ENCODE data around the gene TRPC4AP. TPM values are rescaled to one million over a fixed set of nuclear protein-coding genes. Genes with fewer than 3 reads are reported as not detected.

TRPC4AP gene
- total RNA-seq, 1 experiment from 2014 or later: 48.6 TPM

DNA sequence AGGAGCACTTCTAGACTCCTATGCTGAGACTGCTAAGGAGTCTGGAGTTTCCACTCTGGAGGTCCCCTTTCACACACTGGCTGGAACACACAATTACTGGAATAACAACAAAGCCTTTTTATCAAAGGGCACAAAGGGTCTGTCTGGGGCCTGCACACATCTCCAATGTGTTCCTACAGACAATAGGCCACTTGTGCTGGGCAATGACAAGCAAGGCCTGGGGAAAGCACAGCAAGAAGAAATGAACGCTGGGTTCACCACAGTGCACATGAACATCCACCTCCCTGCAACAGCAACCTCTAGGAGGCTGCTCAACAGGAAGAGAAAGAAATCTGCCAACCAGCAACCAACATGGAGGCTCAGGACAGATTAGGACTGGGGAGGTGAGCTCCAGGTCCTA is 43.9 kb downstream of the TRPC4AP start:
- H3K27ac ChIP-seq (ENCODE audit: low read depth, low read length): no peak overlapping the region
- H3K9me3 ChIP-seq (ENCODE audit: control insufficient read depth in 1 of 2, insufficient read depth in 1 of 2, low read depth in 1 of 2, low read length in 2 of 2): no peaks in the 10 kb centered on the region
- H3K36me3 ChIP-seq (ENCODE audit: control insufficient read depth in 1 of 2, insufficient read depth in 2 of 2, low read length in 2 of 2): peaks cover 16 to 23% of the 10 kb centered on the region in 2 experiments; a peak in 3 of 4 replicates
- H3K79me2 ChIP-seq (ENCODE audit: insufficient read depth, low read length): 0 out of 2 replicates have a peak, but pooled peaks cover 9% of the 10 kb centered on the region
- H4K20me1 ChIP-seq (ENCODE audit: insufficient read depth): no peaks in the 10 kb centered on the region; the same call in 1 of the 2 replicates
- no peak for DNase-seq (ENCODE audit: low read depth, low spot score)
- H3K9me2 ChIP-seq (ENCODE audit: insufficient read depth): no peaks in the 10 kb centered on the region
- ChIA-PET CTCF (interaction anchor here (1.0 kb wide), 1 partner anchor 48 kb away, joined by 4 read pairs; no protein-coding TSS in a partner anchor), RAD21 (ENCODE audit: low non-redundant PET in 1 of 2, low total read pairs in 2 of 2, uncharacterized antibody in 2 of 2, unreplicated experiment in 2 of 2) (no interaction called here), POLR2A (no interaction called here)
- BruUV-seq (replicated peaks): no TSS peak
- intact Hi-C loops (cut with micrococcal nuclease): no loop called here
- H2AFZ ChIP-seq (ENCODE audit: low read depth, low read length, poor library complexity, severe bottlenecking): no peak overlapping the region
- TF ChIP-seq, protein P1, sequence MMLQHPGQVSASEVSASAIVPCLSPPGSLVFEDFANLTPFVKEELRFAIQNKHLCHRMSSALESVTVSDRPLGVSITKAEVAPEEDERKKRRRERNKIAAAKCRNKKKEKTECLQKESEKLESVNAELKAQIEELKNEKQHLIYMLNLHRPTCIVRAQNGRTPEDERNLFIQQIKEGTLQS (IDR thresholded peaks at IDR 0.05): no peak
- TF ChIP-seq EGR1 (IDR thresholded peaks at IDR 0.05; ENCODE audit: low read depth) (no peak), ZNF274 (IDR thresholded peaks at IDR 0.05; ENCODE audit: low read depth, low read length) (no peak), ZFX (IDR thresholded peaks at IDR 0.05) (no peak), CEBPB (IDR thresholded peaks at IDR 0.05; ENCODE audit: low read depth) (no peak)
- ATAC-seq: no peak
- no peak overlapping the region for H3K4me3 ChIP-seq (replicated peaks in 1 of 2; ENCODE audit: low read depth in 1 of 2, low read length in 2 of 2)
- no peak overlapping the region for H3K9ac ChIP-seq (ENCODE audit: low read length)
- no peaks in the 10 kb centered on the region for H3K4me1 ChIP-seq (ENCODE audit: control insufficient read depth in 1 of 2, insufficient read depth in 2 of 2, low read length in 2 of 2)
- no peaks in the 10 kb centered on the region for H3K27me3 ChIP-seq (ENCODE audit: insufficient read depth, low read length)
- no peak overlapping the region for H3K4me2 ChIP-seq (ENCODE audit: low read length)

DNA sequence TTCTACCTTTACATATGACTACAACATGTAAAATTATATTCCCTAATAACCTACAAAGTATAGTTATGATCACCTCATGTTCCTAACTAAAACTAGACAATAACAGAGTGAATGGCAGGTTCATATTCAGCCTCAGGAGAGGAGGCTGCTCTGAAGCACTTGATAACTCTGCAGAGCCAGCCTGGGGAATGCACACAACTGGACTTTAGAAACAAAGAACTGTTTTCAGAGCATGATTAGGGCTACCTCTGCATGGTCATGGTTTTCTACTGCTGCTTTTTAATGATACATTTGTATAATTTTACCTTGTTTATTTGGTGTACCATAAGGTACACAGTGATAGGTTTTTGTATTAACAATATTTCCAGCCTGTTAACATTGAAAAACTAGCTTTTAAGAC is 50.3 kb downstream of the TRPC4AP start:
- Histone ChIP-seq H3K9ac (ENCODE audit: low read length) (no peak overlapping the region), H3K79me2 (ENCODE audit: insufficient read depth, low read length) (0 out of 2 replicates have a peak, but pooled peaks cover under 1% of the 10 kb centered on the region), H3K27ac (ENCODE audit: low read depth, low read length) (no peak overlapping the region), H3K4me3 (replicated peaks in 1 of 2; ENCODE audit: low read depth in 1 of 2, low read length in 2 of 2) (no peak overlapping the region), H2AFZ (ENCODE audit: low read depth, low read length, poor library complexity, severe bottlenecking) (no peak overlapping the region), H3K9me3 (ENCODE audit: control insufficient read depth in 1 of 2, insufficient read depth in 1 of 2, low read depth in 1 of 2, low read length in 2 of 2) (no peaks in the 10 kb centered on the region), H3K4me2 (ENCODE audit: low read length) (no peak overlapping the region), H3K9me2 (ENCODE audit: insufficient read depth) (no peaks in the 10 kb centered on the region), H3K27me3 (ENCODE audit: insufficient read depth, low read length) (no peaks in the 10 kb centered on the region), H4K20me1 (ENCODE audit: insufficient read depth) (no peaks in the 10 kb centered on the region; the same call in 1 of the 2 replicates), H3K36me3 (ENCODE audit: control insufficient read depth in 1 of 2, insufficient read depth in 2 of 2, low read length in 2 of 2) (peaks cover 3 to 14% of the 10 kb centered on the region in 2 experiments; a peak in 3 of 4 replicates), H3K4me1 (ENCODE audit: control insufficient read depth in 1 of 2, insufficient read depth in 2 of 2, low read length in 2 of 2) (peaks cover 0 to 5% of the 10 kb centered on the region in 2 experiments; a peak in 1 of 4 replicates)
- no TSS peak for BruUV-seq (replicated peaks)
- ChIA-PET POLR2A (no interaction called here), RAD21 (ENCODE audit: low non-redundant PET in 1 of 2, low total read pairs in 2 of 2, uncharacterized antibody in 2 of 2, unreplicated experiment in 2 of 2) (no interaction called here), CTCF (no interaction called here)
- intact Hi-C loops (cut with micrococcal nuclease): no loop called here
- ATAC-seq (no peak), DNase-seq (ENCODE audit: low read depth, low spot score) (no peak)
- no peak for TF ChIP-seq ZBTB33 (IDR thresholded peaks at IDR 0.05; ENCODE audit: extremely low read depth, insufficient replicate concordance, low read length)
- TF ChIP-seq YY1 (IDR thresholded peaks at IDR 0.05; ENCODE audit: extremely low read depth, insufficient replicate concordance, low read depth, low read length): no peak
- TF ChIP-seq CEBPB (IDR thresholded peaks at IDR 0.05; ENCODE audit: low read depth): no peak
- no peak for TF ChIP-seq JUND (IDR thresholded peaks at IDR 0.05)
- no peak for TF ChIP-seq ZFX (IDR thresholded peaks at IDR 0.05)
- TF ChIP-seq, protein P2, sequence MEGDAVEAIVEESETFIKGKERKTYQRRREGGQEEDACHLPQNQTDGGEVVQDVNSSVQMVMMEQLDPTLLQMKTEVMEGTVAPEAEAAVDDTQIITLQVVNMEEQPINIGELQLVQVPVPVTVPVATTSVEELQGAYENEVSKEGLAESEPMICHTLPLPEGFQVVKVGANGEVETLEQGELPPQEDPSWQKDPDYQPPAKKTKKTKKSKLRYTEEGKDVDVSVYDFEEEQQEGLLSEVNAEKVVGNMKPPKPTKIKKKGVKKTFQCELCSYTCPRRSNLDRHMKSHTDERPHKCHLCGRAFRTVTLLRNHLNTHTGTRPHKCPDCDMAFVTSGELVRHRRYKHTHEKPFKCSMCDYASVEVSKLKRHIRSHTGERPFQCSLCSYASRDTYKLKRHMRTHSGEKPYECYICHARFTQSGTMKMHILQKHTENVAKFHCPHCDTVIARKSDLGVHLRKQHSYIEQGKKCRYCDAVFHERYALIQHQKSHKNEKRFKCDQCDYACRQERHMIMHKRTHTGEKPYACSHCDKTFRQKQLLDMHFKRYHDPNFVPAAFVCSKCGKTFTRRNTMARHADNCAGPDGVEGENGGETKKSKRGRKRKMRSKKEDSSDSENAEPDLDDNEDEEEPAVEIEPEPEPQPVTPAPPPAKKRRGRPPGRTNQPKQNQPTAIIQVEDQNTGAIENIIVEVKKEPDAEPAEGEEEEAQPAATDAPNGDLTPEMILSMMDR (IDR thresholded peaks at IDR 0.05 in 2 of 3, conservative IDR thresholded peaks at IDR 0.05 in 1 of 3; ENCODE audit: borderline replicate concordance in 1 of 3, insufficient read depth in 1 of 3, low read depth in 2 of 3, low read length in 2 of 3): no peak
- TF ChIP-seq EZH2phosphoT487 (IDR thresholded peaks at IDR 0.05; ENCODE audit: borderline replicate concordance): no peak
- TF ChIP-seq RAD21 (IDR thresholded peaks at IDR 0.05; ENCODE audit: low read depth): no peak
- no peak for TF ChIP-seq ZNF274 (IDR thresholded peaks at IDR 0.05; ENCODE audit: low read depth, low read length)
- no peak for TF ChIP-seq SP1 (IDR thresholded peaks at IDR 0.05; ENCODE audit: low read depth)
- TF ChIP-seq MAX (IDR thresholded peaks at IDR 0.05): no peak
- no peak for TF ChIP-seq TCF7L2 (IDR thresholded peaks at IDR 0.05; ENCODE audit: borderline replicate concordance, extremely low read depth, insufficient read depth, insufficient read length)
